ENCODE data around the gene SYNE2. TPM values are rescaled to one million over a fixed set of nuclear protein-coding genes. Genes with fewer than 3 reads are reported as not detected.

The SYNE2 gene
- total RNA-seq, 4 donors from 2014 or later, result 314 to 379 (median 342) TPM

DNA sequence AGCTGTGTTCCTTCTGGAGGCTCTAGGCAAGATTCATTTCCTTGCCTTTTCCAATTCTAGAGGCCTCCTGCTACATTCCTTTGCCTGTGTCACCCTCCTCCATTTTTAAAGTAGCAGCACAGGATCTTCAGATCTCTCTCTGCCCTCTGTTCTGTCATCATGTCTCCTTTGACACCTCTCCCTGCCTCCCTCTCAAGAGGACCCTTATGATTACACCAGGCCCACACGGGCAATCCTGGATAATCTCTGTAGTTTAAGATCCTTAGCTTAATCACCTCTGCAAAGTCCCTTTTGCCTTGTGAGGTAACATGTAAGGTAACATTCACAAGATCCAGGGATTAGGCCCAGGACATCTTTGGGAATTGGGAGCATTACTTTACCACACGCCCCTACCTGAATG, 155.2 kb downstream of the SYNE2 start:
- Histone ChIP-seq H3K4me3 (replicated peaks in 1 of 3) (no peak overlapping the region), H3K4me1 (peaks cover 6% of the 10 kb centered on the region in 2 donors), H3K36me3 (peaks cover 19 to 21% of the 10 kb centered on the region in 2 donors), H3K27ac (no peak overlapping the region), H3K9me3 (no peaks in the 10 kb centered on the region), H3K27me3 (no peaks in the 10 kb centered on the region)
- 74 to 80% methylated on average over 2 of the region's 2 CpGs for WGBS, 2 donors
- intact Hi-C loops (cut with DNase I), result loop anchor here (10.0 kb wide), 1 partner anchor 287 kb away; the partner anchor contains the start of gene ESR2
- TF ChIP-seq POLR2A (IDR thresholded peaks at IDR 0.05), result no peak
- TF ChIP-seq, protein P1, sequence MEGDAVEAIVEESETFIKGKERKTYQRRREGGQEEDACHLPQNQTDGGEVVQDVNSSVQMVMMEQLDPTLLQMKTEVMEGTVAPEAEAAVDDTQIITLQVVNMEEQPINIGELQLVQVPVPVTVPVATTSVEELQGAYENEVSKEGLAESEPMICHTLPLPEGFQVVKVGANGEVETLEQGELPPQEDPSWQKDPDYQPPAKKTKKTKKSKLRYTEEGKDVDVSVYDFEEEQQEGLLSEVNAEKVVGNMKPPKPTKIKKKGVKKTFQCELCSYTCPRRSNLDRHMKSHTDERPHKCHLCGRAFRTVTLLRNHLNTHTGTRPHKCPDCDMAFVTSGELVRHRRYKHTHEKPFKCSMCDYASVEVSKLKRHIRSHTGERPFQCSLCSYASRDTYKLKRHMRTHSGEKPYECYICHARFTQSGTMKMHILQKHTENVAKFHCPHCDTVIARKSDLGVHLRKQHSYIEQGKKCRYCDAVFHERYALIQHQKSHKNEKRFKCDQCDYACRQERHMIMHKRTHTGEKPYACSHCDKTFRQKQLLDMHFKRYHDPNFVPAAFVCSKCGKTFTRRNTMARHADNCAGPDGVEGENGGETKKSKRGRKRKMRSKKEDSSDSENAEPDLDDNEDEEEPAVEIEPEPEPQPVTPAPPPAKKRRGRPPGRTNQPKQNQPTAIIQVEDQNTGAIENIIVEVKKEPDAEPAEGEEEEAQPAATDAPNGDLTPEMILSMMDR (IDR thresholded peaks at IDR 0.05), result no peak
- no peak for DNase-seq

DNA sequence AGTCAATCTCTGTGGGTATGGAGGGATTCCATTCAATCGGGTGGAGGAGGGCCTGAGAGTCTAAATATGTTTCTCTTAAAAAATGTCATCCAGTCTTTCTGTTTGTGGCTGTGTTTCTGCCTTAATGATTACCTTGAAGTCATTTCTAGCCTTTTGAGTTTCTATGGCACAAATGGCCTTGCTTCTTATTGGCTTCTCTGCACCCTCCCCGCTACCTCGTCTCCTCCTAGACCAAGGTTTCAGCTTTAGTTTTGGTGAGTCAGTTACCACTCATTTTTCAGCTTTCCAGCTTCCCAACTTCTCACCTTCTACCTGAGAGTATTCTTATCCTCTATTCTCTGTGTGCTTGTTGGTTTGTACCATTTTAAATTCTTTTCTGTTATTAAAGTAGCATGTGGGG, 159.2 kb downstream of the SYNE2 start:
- Histone ChIP-seq H3K4me1 (no peaks in the 10 kb centered on the region), H3K27me3 (no peaks in the 10 kb centered on the region), H3K4me3 (replicated peaks in 1 of 3) (no peak overlapping the region), H3K9me3 (no peaks in the 10 kb centered on the region), H3K27ac (no peak overlapping the region), H3K36me3 (peaks cover 9 to 13% of the 10 kb centered on the region in 2 donors)
- WGBS, 2 donors, result 93 to 96% methylated on average over 3 of the region's 3 CpGs
- TF ChIP-seq, protein P1 (IDR thresholded peaks at IDR 0.05), result no peak
- TF ChIP-seq POLR2A (IDR thresholded peaks at IDR 0.05), result no peak
- no peak for DNase-seq
- intact Hi-C loops (cut with DNase I), result no loop called here

DNA sequence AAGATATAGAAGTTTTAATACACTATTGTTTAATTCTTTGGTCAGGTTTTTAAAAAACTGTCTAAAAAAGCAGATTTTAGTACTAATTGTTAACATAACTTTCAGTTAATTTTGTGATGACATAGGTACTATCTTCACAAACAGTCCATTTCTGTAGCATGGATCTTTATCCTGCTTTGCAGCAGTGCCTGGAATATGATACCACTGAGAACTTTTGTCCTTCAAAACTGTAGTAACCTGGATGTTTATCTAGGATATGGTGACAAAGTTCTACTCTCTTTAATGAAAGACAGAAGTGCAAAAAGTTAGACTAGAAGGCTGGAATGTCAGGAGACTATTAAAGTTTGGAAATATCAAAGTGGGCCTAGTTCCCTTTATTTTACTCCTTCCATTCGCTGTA, 159.9 kb downstream of the SYNE2 start:
- Histone ChIP-seq H3K4me1 (no peaks in the 10 kb centered on the region), H3K9me3 (no peaks in the 10 kb centered on the region), H3K27ac (no peak overlapping the region), H3K4me3 (replicated peaks in 1 of 3) (no peak overlapping the region), H3K27me3 (no peaks in the 10 kb centered on the region), H3K36me3 (peaks cover 3 to 6% of the 10 kb centered on the region in 2 donors)
- TF ChIP-seq POLR2A (IDR thresholded peaks at IDR 0.05), result no peak
- TF ChIP-seq, protein P1 (IDR thresholded peaks at IDR 0.05), result no peak
- intact Hi-C loops (cut with DNase I), result no loop called here
- WGBS, 2 donors, result 88 to 96% methylated on average over 1 of the region's 1 CpG
- no peak for DNase-seq

DNA sequence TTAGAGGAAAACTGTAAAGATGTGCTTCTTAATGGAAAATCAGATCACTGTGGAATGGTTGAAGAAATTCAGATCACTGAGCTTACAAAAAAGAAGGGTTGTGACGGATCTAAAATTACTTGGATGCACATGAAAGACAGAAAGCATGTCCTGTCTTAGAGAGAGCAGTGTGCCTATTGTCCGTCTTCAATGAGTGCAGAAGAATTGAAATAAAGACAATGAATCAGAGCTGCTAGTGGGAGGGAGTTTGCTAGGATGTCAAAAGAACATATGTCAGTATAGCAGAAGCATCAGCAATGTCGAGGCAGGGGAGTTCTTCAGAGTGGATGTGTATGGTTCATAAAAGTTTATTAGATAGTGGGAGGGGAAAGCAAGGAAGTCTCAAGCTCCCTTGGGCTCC, 172.7 kb downstream of the SYNE2 start:
- Histone ChIP-seq H3K27ac (no peak overlapping the region), H3K4me3 (replicated peaks in 1 of 3) (no peak overlapping the region), H3K36me3 (peaks cover 34 to 60% of the 10 kb centered on the region in 2 donors), H3K9me3 (no peaks in the 10 kb centered on the region), H3K27me3 (no peaks in the 10 kb centered on the region), H3K4me1 (peaks cover under 1 to 1% of the 10 kb centered on the region in 2 donors)
- intact Hi-C loops (cut with DNase I), result no loop called here
- WGBS, 2 donors, result 92 to 96% methylated on average over 3 of the region's 3 CpGs
- TF ChIP-seq POLR2A (IDR thresholded peaks at IDR 0.05), result no peak
- TF ChIP-seq, protein P1 (IDR thresholded peaks at IDR 0.05), result no peak
- no peak for DNase-seq

DNA sequence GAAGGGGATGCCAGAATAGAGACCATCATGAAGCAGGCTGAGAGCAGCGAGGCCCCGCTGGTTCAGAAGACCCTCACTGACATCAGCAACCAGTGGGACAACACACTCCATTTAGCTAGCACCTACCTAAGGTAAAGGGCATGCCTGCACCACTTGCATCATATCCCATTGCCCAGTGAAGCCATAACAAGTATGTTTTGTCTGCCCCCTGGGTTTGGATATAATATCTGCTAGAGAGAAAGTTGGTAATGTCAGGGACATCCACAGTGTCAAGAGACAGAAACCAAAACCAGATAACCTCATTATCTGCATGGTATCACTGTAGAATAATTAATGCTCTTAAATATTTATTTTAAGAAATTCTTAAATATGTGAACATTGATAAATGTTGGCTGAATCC, 173.8 kb downstream of the SYNE2 start:
- DNase-seq, result no peak
- no peak overlapping the region for H3K27ac ChIP-seq
- H3K36me3 ChIP-seq, result peaks cover 34 to 53% of the 10 kb centered on the region in 2 donors
- no peaks in the 10 kb centered on the region for H3K9me3 ChIP-seq
- H3K4me1 ChIP-seq, result peaks cover 12 to 13% of the 10 kb centered on the region in 2 donors
- H3K4me3 ChIP-seq (replicated peaks in 1 of 3), result no peak overlapping the region
- TF ChIP-seq, protein P1 (IDR thresholded peaks at IDR 0.05), result no peak
- no peak for TF ChIP-seq POLR2A (IDR thresholded peaks at IDR 0.05)
- no peaks in the 10 kb centered on the region for H3K27me3 ChIP-seq
- intact Hi-C loops (cut with DNase I), result no loop called here
- WGBS, 2 donors, result 87 to 98% methylated on average over 2 of the region's 2 CpGs
